ENCODE measurements around the gene NTN4.
"Not testable (repeated sequence)": the region's sequence is repeated elsewhere in the genome, so short reads cannot be mapped to it uniquely, and the experiment has no call there.

The NTN4 gene

DNA sequence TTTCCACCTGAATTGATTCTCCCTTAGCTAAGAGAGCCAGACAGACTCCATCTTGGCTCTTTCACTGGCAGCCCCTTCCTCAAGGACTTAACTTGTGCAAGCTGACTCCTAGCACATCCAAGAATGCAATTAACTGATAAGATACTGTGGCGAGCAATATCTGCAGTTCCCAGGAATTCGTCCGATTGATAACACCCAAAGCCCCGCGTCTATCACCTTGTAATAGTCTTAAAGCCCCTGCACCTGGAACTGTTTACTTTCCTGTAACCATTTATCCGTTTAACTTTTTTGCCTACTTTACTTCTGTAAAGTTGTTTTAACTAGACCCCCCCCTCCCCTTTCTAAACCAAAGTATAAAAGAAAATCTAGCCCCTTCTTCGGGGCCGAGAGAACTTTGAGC lies 44.5 kb downstream of the NTN4 start:
- H3K27ac ChIP-seq (ENCODE audit: low read depth, low read length, severe bottlenecking); H3K4me3 ChIP-seq (ENCODE audit: extremely low read depth, insufficient read depth, low read length, poor library complexity, severe bottlenecking); H3K36me3 ChIP-seq (ENCODE audit: control insufficient read depth, insufficient read depth, low read length); H3K9me3 ChIP-seq (ENCODE audit: control insufficient read depth, low read length); H3K4me1 ChIP-seq (ENCODE audit: control insufficient read depth, insufficient read depth, low read length, poor library complexity, severe bottlenecking): not testable (repeated sequence)
- no CpG with 5 or more reads among the region's 8 CpGs for WGBS, 2 experiments (ENCODE audit: insufficient coverage in 2 of 2)

DNA sequence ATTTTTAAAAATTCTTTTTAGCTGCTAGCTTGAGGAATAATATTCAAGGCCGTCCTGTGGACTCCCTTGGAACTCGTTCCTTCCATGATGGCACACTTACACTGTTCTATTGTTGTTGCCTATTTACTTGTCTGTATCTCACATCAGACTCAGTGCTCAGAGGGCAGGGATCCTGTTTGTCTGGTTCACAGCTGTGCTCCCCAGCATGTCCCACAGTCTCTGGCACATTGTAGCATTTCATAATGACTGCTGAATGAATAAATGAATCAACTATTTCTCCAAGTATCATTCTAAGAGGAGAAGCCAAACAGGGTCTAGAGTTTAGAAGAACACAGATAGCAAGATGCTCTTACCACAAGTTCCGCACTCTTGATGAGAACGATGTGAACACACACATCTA lies 48.0 kb downstream of the NTN4 start:
- H3K36me3 ChIP-seq (ENCODE audit: control insufficient read depth, insufficient read depth, low read length), result no peaks in the 10 kb centered on the region
- H3K27ac ChIP-seq (ENCODE audit: low read depth, low read length, severe bottlenecking), result no peak overlapping the region
- 87 to 100% methylated on average over 1 to 3 of the region's 4 CpGs for WGBS, 2 experiments (ENCODE audit: insufficient coverage in 2 of 2)

DNA sequence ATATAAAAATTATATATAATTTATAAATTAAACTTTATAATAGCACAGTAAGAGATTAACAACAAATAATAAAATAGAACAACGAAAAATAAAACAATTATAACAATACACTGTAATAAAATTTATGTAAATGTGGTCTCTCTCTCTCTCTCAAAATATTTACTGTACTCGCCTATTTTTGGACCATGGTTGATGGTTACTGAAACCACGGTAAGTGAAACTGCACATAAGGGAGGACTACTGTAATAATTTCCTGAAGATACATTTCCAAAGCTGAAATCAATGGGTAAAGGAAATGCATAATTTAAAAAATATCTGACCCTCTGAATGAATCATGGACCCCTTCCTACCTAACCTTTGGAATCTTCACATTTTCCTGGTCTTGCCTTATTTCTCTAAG lies 48.9 kb downstream of the NTN4 start:
- H3K4me1 ChIP-seq (ENCODE audit: control insufficient read depth, insufficient read depth, low read length, poor library complexity, severe bottlenecking), result no peaks in the 10 kb centered on the region
- no peaks in the 10 kb centered on the region for H3K36me3 ChIP-seq (ENCODE audit: control insufficient read depth, insufficient read depth, low read length)
- H3K27ac ChIP-seq (ENCODE audit: low read depth, low read length, severe bottlenecking), result no peak overlapping the region
- H3K4me3 ChIP-seq (ENCODE audit: extremely low read depth, insufficient read depth, low read length, poor library complexity, severe bottlenecking), result no peak overlapping the region
- no CpG with 5 or more reads among the region's 3 CpGs for WGBS, 2 experiments (ENCODE audit: insufficient coverage in 2 of 2)
- peaks cover 4% of the 10 kb centered on the region for H3K9me3 ChIP-seq (ENCODE audit: control insufficient read depth, low read length)

More for the DNA sequence above, 48.0 kb downstream of the NTN4 start:
- H3K4me1 ChIP-seq (ENCODE audit: control insufficient read depth, insufficient read depth, low read length, poor library complexity, severe bottlenecking), result no peaks in the 10 kb centered on the region
- H3K4me3 ChIP-seq (ENCODE audit: extremely low read depth, insufficient read depth, low read length, poor library complexity, severe bottlenecking), result no peak overlapping the region
- peaks cover 4% of the 10 kb centered on the region for H3K9me3 ChIP-seq (ENCODE audit: control insufficient read depth, low read length)

DNA sequence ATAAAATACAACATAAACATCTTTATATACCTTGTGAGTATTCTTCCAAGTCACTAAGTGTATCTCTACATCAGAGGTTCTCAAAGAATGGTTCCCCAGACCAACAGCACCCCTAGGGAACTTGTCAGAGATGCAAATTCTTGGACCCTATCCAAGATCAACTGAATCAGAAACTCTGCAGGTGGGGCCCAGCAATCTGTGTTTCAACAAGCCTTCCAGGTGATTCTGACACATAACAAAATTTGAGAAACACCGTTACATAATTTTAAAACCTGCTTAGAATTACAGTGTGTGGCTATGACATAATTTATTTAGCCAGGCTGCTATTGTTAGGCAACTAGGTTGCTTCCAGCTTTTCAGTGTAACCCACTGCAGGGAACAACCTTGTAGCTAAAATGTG lies 49.8 kb downstream of the NTN4 start:
- Histone ChIP-seq H3K27ac (ENCODE audit: low read depth, low read length, severe bottlenecking) (no peak overlapping the region), H3K36me3 (ENCODE audit: control insufficient read depth, insufficient read depth, low read length) (no peaks in the 10 kb centered on the region), H3K4me3 (ENCODE audit: extremely low read depth, insufficient read depth, low read length, poor library complexity, severe bottlenecking) (no peak overlapping the region), H3K4me1 (ENCODE audit: control insufficient read depth, insufficient read depth, low read length, poor library complexity, severe bottlenecking) (no peaks in the 10 kb centered on the region), H3K9me3 (ENCODE audit: control insufficient read depth, low read length) (peaks cover 4% of the 10 kb centered on the region)
- 80% methylated on average over 1 of the region's 1 CpG; no CpG with 5 or more reads in 1 of the 2 experiments for WGBS, 2 experiments (ENCODE audit: insufficient coverage in 2 of 2)

DNA sequence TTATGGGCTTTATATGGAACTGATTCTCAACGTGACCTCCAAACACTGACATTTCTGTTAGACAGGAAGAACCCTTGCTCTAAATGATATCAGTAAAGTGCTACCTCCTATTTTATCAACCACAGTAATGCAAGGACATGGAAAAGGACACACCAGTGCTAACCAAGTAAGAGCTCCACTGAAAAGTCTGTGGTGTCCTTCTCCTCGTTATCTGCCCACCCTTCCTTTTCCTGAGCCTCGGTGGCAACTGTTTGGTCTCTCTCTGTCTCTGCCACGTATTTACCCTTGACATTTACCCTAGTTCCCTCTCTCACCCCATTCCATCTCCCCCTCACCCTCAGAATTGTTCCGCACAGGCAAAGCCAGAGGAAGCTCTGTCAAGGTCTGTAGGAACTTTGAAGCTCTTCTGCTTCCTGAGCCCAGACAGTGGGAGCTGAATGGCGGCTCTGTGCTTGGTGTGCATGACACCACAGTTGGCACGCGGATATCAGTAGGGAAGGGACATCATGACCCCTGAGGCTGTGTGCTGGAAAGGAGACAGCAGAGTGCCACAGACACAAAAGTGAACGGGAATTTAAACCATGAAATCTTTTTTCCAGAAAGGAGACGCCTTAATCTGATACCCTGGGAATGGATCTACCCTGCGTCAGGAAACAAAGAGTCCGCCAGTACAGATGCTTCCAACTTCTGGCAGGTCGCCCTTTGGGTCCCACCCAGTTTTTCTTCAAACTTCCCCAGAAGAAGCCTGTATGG lies 50.8 kb downstream of the NTN4 start:
- H3K4me1 ChIP-seq (ENCODE audit: control insufficient read depth, insufficient read depth, low read length, poor library complexity, severe bottlenecking), result no peaks in the 10 kb centered on the region
- H3K9me3 ChIP-seq (ENCODE audit: control insufficient read depth, low read length), result no peaks in the 10 kb centered on the region
- no peak overlapping the region for H3K4me3 ChIP-seq (ENCODE audit: extremely low read depth, insufficient read depth, low read length, poor library complexity, severe bottlenecking)
- H3K27ac ChIP-seq (ENCODE audit: low read depth, low read length, severe bottlenecking), result no peak overlapping the region
- no peaks in the 10 kb centered on the region for H3K36me3 ChIP-seq (ENCODE audit: control insufficient read depth, insufficient read depth, low read length)
- WGBS, 2 experiments (ENCODE audit: insufficient coverage in 2 of 2), result 96 to 97% methylated on average over 11 to 13 of the region's 13 CpGs

DNA sequence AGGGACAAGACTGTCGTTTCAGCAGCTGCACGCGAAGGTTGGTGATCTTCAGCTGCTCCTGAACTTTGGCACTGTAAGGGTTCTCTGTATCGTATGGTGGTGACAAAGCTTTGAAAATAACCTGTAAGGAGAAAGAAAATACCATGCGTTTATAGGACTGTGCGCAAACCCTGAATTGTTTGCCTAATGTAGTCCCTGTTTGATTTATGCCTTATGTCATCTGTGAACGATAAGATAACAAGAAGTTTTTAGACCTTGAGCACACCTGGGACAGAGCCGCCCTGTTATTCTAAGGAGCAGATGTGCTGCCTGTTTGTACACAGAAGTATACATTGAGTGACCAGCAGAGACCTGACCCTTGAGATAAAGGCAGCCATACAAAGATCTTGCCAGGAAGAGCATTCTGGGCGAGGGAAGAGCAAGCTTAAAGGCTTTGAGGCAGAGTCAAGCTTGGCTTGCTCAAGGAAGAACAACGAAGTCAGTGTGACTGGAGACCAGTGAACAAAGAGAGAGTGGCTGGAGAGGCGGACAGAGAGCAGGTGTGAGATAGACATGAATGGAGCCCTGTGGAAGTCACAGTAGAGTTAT lies 52.4 kb downstream of the NTN4 start:
- Histone ChIP-seq H3K4me1 (ENCODE audit: control insufficient read depth, insufficient read depth, low read length, poor library complexity, severe bottlenecking) (no peaks in the 10 kb centered on the region), H3K27ac (ENCODE audit: low read depth, low read length, severe bottlenecking) (no peak overlapping the region), H3K36me3 (ENCODE audit: control insufficient read depth, insufficient read depth, low read length) (no peaks in the 10 kb centered on the region), H3K4me3 (ENCODE audit: extremely low read depth, insufficient read depth, low read length, poor library complexity, severe bottlenecking) (no peak overlapping the region), H3K9me3 (ENCODE audit: control insufficient read depth, low read length) (no peaks in the 10 kb centered on the region)
- WGBS, 2 experiments (ENCODE audit: insufficient coverage in 2 of 2), result 84 to 90% methylated on average over 11 of the region's 11 CpGs

DNA sequence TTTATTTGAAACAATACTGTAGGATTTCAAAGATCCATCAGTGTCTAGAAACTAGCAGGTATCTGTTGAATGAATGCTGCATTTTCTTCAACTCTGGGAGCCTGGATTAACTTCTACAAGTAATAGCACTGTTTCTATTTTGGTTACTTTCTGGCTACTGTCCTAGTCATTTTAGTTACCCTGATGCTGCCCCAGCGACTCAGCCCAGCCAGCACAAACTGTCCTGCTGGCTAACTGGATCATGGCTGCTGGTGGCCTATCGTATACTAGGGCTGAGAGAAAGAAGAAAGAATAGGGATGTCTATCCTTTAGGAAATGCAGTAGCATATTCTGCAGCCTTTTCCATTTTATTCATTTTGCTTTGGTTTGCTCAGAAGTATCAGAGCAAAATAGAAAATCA lies 53.9 kb downstream of the NTN4 start:
- H3K4me3 ChIP-seq (ENCODE audit: extremely low read depth, insufficient read depth, low read length, poor library complexity, severe bottlenecking), result no peak overlapping the region
- no peaks in the 10 kb centered on the region for H3K4me1 ChIP-seq (ENCODE audit: control insufficient read depth, insufficient read depth, low read length, poor library complexity, severe bottlenecking)
- H3K36me3 ChIP-seq (ENCODE audit: control insufficient read depth, insufficient read depth, low read length), result no peaks in the 10 kb centered on the region
- WGBS, 2 experiments (ENCODE audit: insufficient coverage in 2 of 2), result 83% methylated on average over 2 of the region's 2 CpGs; no CpG with 5 or more reads in 1 of the 2 experiments
- no peaks in the 10 kb centered on the region for H3K9me3 ChIP-seq (ENCODE audit: control insufficient read depth, low read length)
- no peak overlapping the region for H3K27ac ChIP-seq (ENCODE audit: low read depth, low read length, severe bottlenecking)

DNA sequence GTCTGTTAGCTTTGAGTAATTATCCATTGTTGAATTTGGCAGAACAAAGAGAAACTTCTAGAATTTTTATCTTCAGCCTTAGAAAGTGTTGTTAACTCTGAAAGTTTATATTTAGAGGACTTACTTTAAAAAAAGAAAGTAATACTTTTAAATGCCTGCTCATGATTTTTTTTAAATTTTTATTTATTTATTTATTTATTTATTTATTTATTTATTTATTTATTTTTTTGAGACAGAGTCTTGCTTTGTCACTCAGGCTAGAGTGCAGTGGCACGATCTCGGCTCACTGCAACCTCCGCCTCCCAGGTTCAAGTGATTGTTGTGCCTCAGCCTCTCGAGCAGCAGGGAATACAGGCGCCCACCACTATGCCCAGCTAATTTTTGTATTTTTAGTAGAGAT lies 54.8 kb downstream of the NTN4 start:
- not testable (repeated sequence) for H3K4me1 ChIP-seq (ENCODE audit: control insufficient read depth, insufficient read depth, low read length, poor library complexity, severe bottlenecking); H3K9me3 ChIP-seq (ENCODE audit: control insufficient read depth, low read length); H3K36me3 ChIP-seq (ENCODE audit: control insufficient read depth, insufficient read depth, low read length); H3K27ac ChIP-seq (ENCODE audit: low read depth, low read length, severe bottlenecking); H3K4me3 ChIP-seq (ENCODE audit: extremely low read depth, insufficient read depth, low read length, poor library complexity, severe bottlenecking)
- WGBS, 2 experiments (ENCODE audit: insufficient coverage in 2 of 2), result 93% methylated on average over 4 to 5 of the region's 5 CpGs

DNA sequence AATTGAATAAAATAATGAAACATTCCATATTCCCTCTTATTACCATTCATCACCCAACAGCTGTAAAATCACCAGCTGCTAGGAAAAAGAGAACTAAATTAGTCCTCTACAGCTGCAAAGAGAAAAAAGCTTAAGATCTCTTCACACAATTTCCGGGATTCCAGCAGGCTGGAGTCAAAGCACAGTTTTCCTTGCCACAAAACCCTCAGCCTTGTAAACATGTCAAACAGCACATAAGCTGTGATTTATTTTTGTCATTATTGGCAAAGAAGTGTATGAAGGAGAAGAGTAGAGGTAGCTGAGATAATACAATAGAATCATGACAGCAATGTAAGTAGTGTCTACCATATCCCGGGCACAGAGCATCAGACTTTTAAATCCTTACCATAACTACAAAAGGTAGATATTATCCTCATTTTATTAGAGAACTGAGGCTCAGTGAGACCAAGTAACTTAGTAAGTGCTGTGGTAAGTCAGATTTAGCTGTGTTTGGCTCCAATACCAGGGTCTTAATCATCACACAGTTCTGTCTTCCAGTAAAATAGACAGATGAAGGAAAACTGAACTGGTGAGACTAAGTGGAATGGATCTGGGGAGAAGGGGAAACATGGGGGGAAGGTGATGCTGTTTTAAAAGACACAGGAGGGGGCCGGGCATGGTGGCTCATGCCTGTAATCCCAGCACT lies 57.3 kb downstream of the NTN4 start:
- Histone ChIP-seq H3K4me1 (ENCODE audit: control insufficient read depth, insufficient read depth, low read length, poor library complexity, severe bottlenecking) (no peaks in the 10 kb centered on the region), H3K27ac (ENCODE audit: low read depth, low read length, severe bottlenecking) (no peak overlapping the region), H3K36me3 (ENCODE audit: control insufficient read depth, insufficient read depth, low read length) (no peaks in the 10 kb centered on the region), H3K9me3 (ENCODE audit: control insufficient read depth, low read length) (no peaks in the 10 kb centered on the region), H3K4me3 (ENCODE audit: extremely low read depth, insufficient read depth, low read length, poor library complexity, severe bottlenecking) (no peak overlapping the region)
- WGBS, 2 experiments (ENCODE audit: insufficient coverage in 2 of 2), result 82 to 86% methylated on average over 1 of the region's 3 CpGs

DNA sequence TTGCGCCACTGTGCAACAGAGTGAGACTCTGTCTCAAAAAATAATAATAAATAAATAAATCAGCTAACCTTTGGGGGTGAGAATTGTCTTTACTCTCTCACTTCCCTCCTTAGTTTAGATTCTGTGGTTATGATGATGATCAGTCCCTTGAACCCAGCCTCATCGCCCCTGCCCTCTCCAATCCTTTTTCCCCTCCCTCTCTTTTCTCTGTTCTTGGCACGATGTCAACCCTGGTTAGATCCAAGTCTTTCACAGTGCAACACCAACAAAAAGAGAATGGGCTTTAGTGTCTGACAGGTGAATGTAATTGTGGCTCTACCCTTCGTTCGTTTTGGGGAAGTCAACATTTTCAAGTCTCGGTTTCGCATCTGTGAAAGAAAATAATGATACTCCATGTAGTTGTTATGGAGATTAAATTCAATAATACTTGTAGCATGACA lies 59.0 kb downstream of the NTN4 start:
- WGBS, 2 experiments (ENCODE audit: insufficient coverage in 2 of 2), result 100% methylated on average over 2 of the region's 7 CpGs; no CpG with 5 or more reads in 1 of the 2 experiments
- no peak overlapping the region for H3K27ac ChIP-seq (ENCODE audit: low read depth, low read length, severe bottlenecking)
- H3K4me1 ChIP-seq (ENCODE audit: control insufficient read depth, insufficient read depth, low read length, poor library complexity, severe bottlenecking), result no peaks in the 10 kb centered on the region
- no peak overlapping the region for H3K4me3 ChIP-seq (ENCODE audit: extremely low read depth, insufficient read depth, low read length, poor library complexity, severe bottlenecking)
- no peaks in the 10 kb centered on the region for H3K36me3 ChIP-seq (ENCODE audit: control insufficient read depth, insufficient read depth, low read length)
- H3K9me3 ChIP-seq (ENCODE audit: control insufficient read depth, low read length), result no peaks in the 10 kb centered on the region

DNA sequence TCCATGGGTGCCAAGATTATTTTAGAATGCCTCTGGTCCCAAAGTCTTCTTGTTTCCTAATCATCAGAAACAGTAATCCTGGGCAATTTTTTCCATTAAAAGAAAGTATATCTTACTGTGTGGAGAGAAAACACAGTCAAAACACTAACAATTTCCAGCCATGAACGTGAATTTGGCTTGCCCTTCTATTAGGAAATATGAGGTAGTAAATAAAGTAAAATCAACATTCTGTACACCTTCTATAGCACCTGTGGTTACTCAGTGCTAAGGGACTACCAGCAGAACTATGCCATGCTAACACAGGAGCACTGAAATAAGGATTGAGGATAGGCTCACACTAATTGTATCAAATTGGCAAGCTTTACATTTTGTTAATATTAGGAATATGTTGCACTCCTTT lies 60.1 kb downstream of the NTN4 start:
- WGBS, 2 experiments (ENCODE audit: insufficient coverage in 2 of 2), result no CpG with 5 or more reads among the region's 1 CpG
- Histone ChIP-seq H3K4me1 (ENCODE audit: control insufficient read depth, insufficient read depth, low read length, poor library complexity, severe bottlenecking) (no peaks in the 10 kb centered on the region), H3K9me3 (ENCODE audit: control insufficient read depth, low read length) (no peaks in the 10 kb centered on the region), H3K4me3 (ENCODE audit: extremely low read depth, insufficient read depth, low read length, poor library complexity, severe bottlenecking) (no peak overlapping the region), H3K36me3 (ENCODE audit: control insufficient read depth, insufficient read depth, low read length) (no peaks in the 10 kb centered on the region), H3K27ac (ENCODE audit: low read depth, low read length, severe bottlenecking) (no peak overlapping the region)
